HG02840 (cell line): Measurements from ENCODE around the gene TOR1AIP1.
A peak's percentile ranks its signal among the peaks of the same experiment; 100 is the strongest.
"Not testable (repeated sequence)": the region's sequence is repeated elsewhere in the genome, so short reads cannot be mapped to it uniquely, and the experiment has no call there.

ENCODE experiments used
- ATAC-seq: cut with Tn5 transposase; IDR thresholded peaks from one replicate; pipeline ENCODE4 v1.9.1; 2021; ENCODE audit warnings: mild to moderate bottlenecking, moderate library complexity, moderate number of reproducible peaks; ENCODE audit not compliant: unreplicated experiment, low FRiP score

TOR1AIP1 gene

DNA sequence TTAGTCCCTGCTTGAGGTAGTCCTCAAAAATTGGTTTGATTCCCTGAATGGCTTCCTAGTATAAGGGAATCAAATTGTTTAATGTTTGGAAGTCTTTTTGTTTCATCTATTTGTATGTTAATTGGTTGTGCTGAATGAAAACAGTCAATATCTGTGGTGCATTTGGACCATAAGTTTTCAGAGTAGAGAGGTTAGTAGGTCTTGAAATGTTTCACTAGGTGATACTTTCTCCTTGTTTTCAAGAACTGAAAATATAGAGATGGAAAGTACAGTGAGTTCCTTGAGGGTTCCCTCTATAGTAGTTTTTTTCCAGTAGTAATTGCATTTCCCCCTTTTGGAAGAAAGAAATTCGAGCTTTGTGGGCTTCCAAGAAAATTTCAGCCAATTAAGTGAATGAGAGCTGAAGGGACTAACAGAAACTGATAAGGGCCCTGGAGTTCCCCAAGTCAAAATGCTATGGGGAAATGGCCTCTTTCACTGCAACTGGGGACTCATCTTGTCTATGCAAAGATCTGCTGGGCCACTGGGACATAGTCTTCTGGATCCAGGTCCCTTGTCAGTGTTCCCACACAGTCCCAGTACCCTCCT, 53.9 kb downstream of the TOR1AIP1 start:
- no peak for ATAC-seq

DNA sequence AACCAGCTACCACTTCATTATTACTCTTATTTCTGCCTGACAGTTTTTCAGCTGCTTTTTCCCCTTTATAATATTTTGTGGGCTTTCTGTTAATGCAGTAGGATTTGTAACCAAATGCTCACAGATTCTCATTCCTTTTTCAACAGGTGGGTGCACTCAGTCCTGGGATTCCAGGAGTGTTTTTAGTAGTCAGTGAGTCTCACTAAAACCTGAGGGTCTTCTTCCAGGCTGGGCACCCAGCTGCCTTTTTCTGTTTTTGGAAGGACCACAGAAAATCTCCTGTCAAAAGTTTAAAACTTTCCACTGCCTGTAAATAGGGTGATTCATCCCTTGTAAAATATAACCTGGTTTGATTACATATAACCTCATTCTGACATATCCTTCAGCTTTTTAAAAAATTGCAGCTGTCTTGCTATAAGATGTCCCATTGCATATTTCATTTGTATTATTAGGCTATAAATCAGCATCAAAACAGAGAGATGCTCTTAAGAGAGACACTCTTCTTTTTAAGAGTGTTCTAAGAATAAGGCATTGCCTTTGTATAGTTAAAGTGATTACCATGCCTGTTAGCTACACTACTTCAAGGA, 55.7 kb downstream of the TOR1AIP1 start:
- ATAC-seq = no peak

DNA sequence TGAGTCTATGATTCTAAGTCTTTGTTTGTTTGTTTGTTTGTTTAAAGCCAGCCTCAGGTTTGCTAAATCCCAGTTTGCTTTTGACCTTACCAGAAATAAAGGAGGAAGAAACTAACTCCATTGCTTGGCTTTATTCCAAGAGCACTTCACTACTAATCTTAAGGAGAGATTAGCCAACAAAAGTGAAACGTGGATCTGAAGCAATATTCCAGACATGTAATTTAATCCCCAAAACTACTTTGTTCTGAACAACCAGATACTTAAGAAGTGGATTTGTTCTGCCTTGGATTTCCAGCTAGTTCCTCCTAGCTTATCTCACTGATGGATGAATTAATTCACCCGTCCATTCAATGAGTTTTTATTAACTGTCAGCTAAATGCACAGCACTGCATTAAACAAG, 56.7 kb downstream of the TOR1AIP1 start:
- no peak for ATAC-seq

DNA sequence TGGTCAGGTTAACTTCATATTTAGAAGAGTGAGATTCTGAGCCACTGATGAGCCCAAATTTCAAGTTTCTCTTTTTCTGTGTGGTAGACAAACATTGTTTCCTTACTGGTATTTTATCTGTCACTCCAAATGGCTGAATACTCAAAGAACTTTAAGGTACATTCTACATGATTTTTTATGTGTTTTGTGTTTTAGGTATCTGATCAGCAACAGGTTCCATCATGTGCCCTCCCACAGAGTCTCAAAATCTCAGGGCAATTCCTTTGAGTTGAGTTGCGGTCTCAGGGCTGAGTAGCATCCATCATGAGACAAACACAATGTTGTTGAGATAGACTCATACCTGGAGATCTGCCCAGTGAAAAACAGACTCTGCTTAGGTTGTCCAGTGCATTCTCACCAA, 57.9 kb downstream of the TOR1AIP1 start:
- ATAC-seq = no peak

GRCh38 chr1:179941454-179941853, 59.4 kb downstream of the TOR1AIP1 start:
- no peak for ATAC-seq

GRCh38 chr1:179950651-179951050, 68.6 kb downstream of the TOR1AIP1 start:
- ATAC-seq = no peak

DNA sequence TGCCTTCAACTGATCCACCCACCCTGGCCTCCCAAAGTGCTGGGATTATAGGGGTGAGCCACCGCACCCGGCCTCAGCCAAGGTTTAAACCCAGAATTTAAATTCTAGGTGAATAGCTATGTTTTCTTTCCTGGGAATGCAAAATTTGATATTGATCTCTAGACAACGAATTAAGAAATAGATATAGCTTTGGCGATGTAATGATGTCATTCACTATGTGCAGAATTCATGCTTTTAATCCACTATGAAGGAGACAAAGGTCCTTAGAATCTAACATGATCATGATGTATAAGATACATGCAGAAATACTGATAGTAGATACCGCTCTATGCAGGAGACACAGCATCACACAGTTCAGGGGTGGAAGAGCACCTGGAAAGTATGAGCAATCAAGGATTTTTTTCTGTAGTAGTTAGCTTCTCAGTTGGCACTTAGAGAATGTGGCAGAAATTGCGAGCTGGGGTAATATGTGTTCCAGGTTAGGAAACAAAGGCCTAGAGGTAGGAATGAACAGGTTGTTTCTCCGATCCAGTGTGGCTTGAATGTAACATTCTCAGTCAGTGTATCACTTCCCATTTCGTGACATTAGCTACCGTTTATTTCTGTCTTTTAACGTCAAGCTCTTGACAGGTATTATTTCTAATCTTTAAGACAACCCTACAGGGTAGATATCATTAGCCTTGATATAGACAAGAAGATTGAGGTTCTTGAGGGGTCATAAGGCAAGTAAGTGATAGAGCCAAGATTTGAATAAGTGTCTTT, 69.5 kb downstream of the TOR1AIP1 start:
- no peak for ATAC-seq

- no peak for ATAC-seq
Measured at GRCh38 chr1:179952186-179952585, 70.1 kb downstream of the TOR1AIP1 start.

DNA sequence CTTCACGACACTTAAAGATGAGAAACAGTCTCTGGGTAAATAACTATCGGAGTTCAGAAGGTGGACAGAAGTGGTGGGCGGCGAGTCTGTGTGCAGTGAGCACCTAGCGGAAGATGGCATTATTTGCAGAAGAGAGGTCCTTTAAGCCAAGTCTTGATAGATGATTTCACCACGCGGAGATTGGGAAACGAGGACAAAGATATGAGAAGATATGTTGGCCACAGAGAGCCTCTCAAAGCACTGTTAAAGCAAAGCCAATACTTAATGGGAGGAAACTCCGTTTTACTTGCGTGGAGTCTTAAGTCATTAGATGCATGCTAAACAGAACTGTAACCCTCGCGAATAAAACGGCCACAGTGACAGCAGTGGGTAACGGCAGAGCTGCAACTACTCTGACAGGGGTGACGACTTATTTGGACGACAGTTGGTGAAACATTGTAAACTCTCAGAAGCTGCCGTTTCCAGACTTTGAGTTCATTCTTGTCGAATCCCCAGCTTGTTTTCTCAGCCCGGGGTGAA, 71.9 kb downstream of the TOR1AIP1 start:
- peak; percentile 17 for ATAC-seq

GRCh38 chr1:179954493-179955286, 72.6 kb downstream of the TOR1AIP1 start, which contains the start of gene CEP350:
TSS of gene CEP350 (plus strand) at chr1:179954810. CDS start at chr1:179986182, 31,372 bp downstream.
- peak; percentile 89 for ATAC-seq

DNA sequence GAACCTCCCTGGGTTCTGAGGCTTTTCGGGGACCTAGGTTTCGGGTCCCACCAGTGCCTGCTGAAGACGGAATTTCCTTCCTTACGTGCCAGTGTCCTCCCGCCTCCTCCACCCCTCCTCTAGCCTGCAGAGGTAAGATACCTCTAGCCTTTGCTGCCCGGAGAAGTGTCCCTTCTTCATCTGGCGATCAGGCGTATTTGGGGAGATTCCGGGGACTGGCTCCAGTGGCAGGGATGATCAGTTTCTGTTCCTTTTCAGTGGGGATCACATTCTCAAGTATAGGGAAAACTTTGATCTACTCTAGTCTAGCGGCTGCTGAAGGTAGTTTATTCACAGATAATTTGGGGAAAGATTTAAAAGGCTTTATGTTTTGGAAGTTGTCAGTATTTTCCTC, 73.2 kb downstream of the TOR1AIP1 start:
- no peak for ATAC-seq

DNA sequence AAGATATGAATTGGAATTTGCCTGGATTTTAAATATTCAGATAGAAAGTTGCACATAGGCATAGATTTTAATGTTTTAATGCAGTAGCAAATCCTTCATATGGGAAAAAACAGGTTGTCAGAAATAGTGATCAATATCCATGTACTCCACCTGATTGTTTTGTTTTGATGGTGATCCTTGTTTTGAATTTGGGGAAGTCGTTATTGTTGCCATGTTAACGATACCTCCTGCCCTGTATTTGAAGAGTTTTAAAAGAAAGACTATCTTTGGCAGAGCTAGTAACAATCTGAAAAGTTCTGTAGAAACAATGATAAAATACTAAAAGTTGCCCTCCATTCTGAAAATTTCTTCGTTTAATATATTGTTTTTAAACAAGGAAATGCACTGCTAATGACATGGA, 73.6 kb downstream of the TOR1AIP1 start:
- ATAC-seq = no peak

GRCh38 chr1:179958359-179958758, 76.3 kb downstream of the TOR1AIP1 start:
- ATAC-seq = no peak

GRCh38 chr1:179962168-179962567, 80.1 kb downstream of the TOR1AIP1 start:
- not testable (repeated sequence) for ATAC-seq

- no peak for ATAC-seq
Measured at GRCh38 chr1:179966551-179966950, 84.5 kb downstream of the TOR1AIP1 start.

DNA sequence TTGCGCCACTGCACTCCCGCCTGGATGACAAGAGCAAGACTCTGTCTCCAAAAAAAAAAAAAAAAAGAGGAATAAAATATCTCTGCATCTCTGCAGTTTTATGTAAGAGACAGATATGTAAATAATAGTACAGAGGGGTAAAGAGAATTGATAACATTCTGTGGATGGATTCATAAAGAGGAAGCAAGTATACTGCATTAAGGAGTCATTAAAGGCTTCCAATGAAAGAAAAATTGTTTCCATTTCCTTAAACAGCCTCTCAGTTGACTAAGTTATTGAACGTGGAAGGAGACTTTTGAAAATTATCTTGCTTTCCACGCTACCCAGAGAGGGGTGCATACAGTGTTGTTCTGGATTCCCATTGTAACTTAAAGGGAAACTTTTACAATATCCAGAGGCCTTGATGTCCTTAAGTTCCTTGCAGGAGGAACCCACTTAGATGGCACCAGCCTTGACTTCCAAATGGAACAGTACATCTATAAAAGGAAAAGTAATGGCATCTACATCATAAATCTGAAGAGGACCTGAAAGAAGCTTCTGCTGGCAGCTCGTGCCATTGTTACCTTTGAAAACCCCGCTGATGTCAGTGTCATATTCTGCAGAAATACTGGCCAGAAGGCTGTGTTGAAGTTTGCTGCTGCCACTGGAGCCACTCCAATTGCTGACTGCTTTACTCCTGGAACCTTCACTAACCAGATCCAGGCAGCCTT, 86.4 kb downstream of the TOR1AIP1 start:
- ATAC-seq = no peak

- no peak for ATAC-seq
Measured at GRCh38 chr1:179968994-179969919, 87.2 kb downstream of the TOR1AIP1 start.
